ENCODE results near the gene RERE.
"Not testable (repeated sequence)": the region's sequence is repeated elsewhere in the genome, so short reads cannot be mapped to it uniquely, and the experiment has no call there.

The RERE gene

GRCh38 chr1:8790987-8791386 is 26.5 kb downstream of the RERE start:
- H3K4me3 ChIP-seq (ENCODE audit: low read depth, low read length): no peak overlapping the region
- in situ Hi-C loops (cut with HindIII; ENCODE audit: low sequenced_read_pairs): no loop called here
- no peak for TF ChIP-seq CTCF (IDR thresholded peaks at IDR 0.05; ENCODE audit: low read depth, low read length, missing control alignments)
- peak; percentile 24 for DNase-seq (ENCODE audit: low read depth)

GRCh38 chr1:8790478-8790877 is 27.0 kb downstream of the RERE start:
- no peak for TF ChIP-seq CTCF (IDR thresholded peaks at IDR 0.05; ENCODE audit: low read depth, low read length, missing control alignments)
- no peak overlapping the region for H3K4me3 ChIP-seq (ENCODE audit: low read depth, low read length)
- in situ Hi-C loops (cut with HindIII; ENCODE audit: low sequenced_read_pairs): no loop called here
- DNase-seq (ENCODE audit: low read depth): no peak

- in situ Hi-C loops (cut with HindIII; ENCODE audit: low sequenced_read_pairs): no loop called here
- no peak overlapping the region for H3K4me3 ChIP-seq (ENCODE audit: low read depth, low read length)
- no peak for DNase-seq (ENCODE audit: low read depth)
- no peak for TF ChIP-seq CTCF (IDR thresholded peaks at IDR 0.05; ENCODE audit: low read depth, low read length, missing control alignments)
Observed at GRCh38 chr1:8789314-8790214, 27.9 kb downstream of the RERE start.

GRCh38 chr1:8787218-8787617 is 30.2 kb downstream of the RERE start:
- H3K4me3 ChIP-seq (ENCODE audit: low read depth, low read length): no peak overlapping the region
- TF ChIP-seq CTCF (IDR thresholded peaks at IDR 0.05; ENCODE audit: low read depth, low read length, missing control alignments): no peak
- DNase-seq (ENCODE audit: low read depth): no peak
- in situ Hi-C loops (cut with HindIII; ENCODE audit: low sequenced_read_pairs): no loop called here

GRCh38 chr1:8786204-8786603 is 31.2 kb downstream of the RERE start:
- H3K4me3 ChIP-seq (ENCODE audit: low read depth, low read length); in situ Hi-C loops (cut with HindIII; ENCODE audit: low sequenced_read_pairs); DNase-seq (ENCODE audit: low read depth): not testable (repeated sequence)

GRCh38 chr1:8782955-8783354 is 34.5 kb downstream of the RERE start:
- no peak for TF ChIP-seq CTCF (IDR thresholded peaks at IDR 0.05; ENCODE audit: low read depth, low read length, missing control alignments)
- DNase-seq (ENCODE audit: low read depth): no peak
- in situ Hi-C loops (cut with HindIII; ENCODE audit: low sequenced_read_pairs): no loop called here
- H3K4me3 ChIP-seq (ENCODE audit: low read depth, low read length): no peak overlapping the region

GRCh38 chr1:8782001-8782620 is 35.3 kb downstream of the RERE start:
- in situ Hi-C loops (cut with HindIII; ENCODE audit: low sequenced_read_pairs): no loop called here

More at GRCh38 chr1:8782001-8782620, 35.3 kb downstream of the RERE start:
- no peak for DNase-seq (ENCODE audit: low read depth)
- no peak for TF ChIP-seq CTCF (IDR thresholded peaks at IDR 0.05; ENCODE audit: low read depth, low read length, missing control alignments)
- no peak overlapping the region for H3K4me3 ChIP-seq (ENCODE audit: low read depth, low read length)
